IMR-90 (cell line): ENCODE data around the gene SPECC1L. TPM values are rescaled to one million over a fixed set of nuclear protein-coding genes. Genes with fewer than 3 reads are reported as not detected.
A peak's percentile ranks its signal among the peaks of the same experiment; 100 is the strongest.
"Not testable (repeated sequence)": the region's sequence is repeated elsewhere in the genome, so short reads cannot be mapped to it uniquely, and the experiment has no call there.

Experiments
- ATAC-seq: fragments of 200-7000 bp; cut with Tn5 transposase; 2 replicates; pipeline ENCODE4 v1.9.1; 2020; ENCODE audit warnings: low read depth, mild to moderate bottlenecking, moderate library complexity
- BruUV-seq: library from RNA; stranded (reverse); fragments of 400-500 nt; replicated peaks from 2 replicates; lab custom pipeline; 2021; lab: Mats Ljungman, UMichigan
- CTCF ChIA-PET: fragments of 300-600 bp; formaldehyde crosslinking; extraction: SDS; loops from one replicate; lab custom pipeline; 2021; ENCODE audit warnings: antibody characterized with exemption; lab: Yijun Ruan, JAX
- POLR2A ChIA-PET: fragments of 300-600 bp; sonication (Branson Sonifier 250); formaldehyde crosslinking; loops from one replicate; lab custom pipeline; 2022; ENCODE audit warnings: antibody characterized with exemption; ENCODE audit not compliant: unreplicated experiment; lab: Charles Lee
- DNase-seq: peaks from one replicate; pipeline ENCODE4 v3.0.0; 2013
- H2AFZ ChIP-seq: replicated peaks from 2 replicates; pipeline ENCODE3; 2013; ENCODE audit warnings: low read length, mild to moderate bottlenecking; ENCODE audit not compliant: poor library complexity
- H2AK5ac ChIP-seq: 2 replicates; pipeline ENCODE4 v1.6.1; 2013; ENCODE audit warnings: low read depth, low read length, inconsistent platforms
- H2AK9ac ChIP-seq: replicated peaks from 2 replicates; pipeline ENCODE3; 2013; ENCODE audit warnings: mild to moderate bottlenecking, low read depth, low read length, moderate library complexity; ENCODE audit not compliant: poor library complexity
- H2BK120ac ChIP-seq: 2 replicates; pipeline ENCODE4 v1.6.1; 2013; ENCODE audit warnings: low read depth, low read length, inconsistent platforms
- H2BK15ac ChIP-seq: 3 replicates; pipeline ENCODE4 v1.6.1; 2013; ENCODE audit warnings: low read depth, low read length, inconsistent platforms
- H2BK20ac ChIP-seq: 2 replicates; pipeline ENCODE4 v1.6.1; 2013; ENCODE audit warnings: low read depth, mild to moderate bottlenecking, inconsistent platforms, low read length, moderate library complexity
- H2BK5ac ChIP-seq: 2 replicates; pipeline ENCODE4 v1.6.1; 2013; ENCODE audit warnings: mild to moderate bottlenecking, low read depth, low read length, inconsistent platforms; ENCODE audit not compliant: poor library complexity, severe bottlenecking
- H3K14ac ChIP-seq: replicated peaks from 2 replicates; pipeline ENCODE4 v1.6.1; 2013; ENCODE audit warnings: low read depth, low read length, inconsistent platforms
- H3K18ac ChIP-seq: 2 replicates; pipeline ENCODE4 v1.6.1; 2013; ENCODE audit warnings: low read depth, low read length, control low read depth
- H3K23ac ChIP-seq: 2 replicates; pipeline ENCODE4 v1.6.1; 2013; ENCODE audit warnings: low read depth, low read length, inconsistent platforms
- H3K27ac ChIP-seq: 2 replicates; pipeline ENCODE4 v1.5.1; 2013; ENCODE audit warnings: mild to moderate bottlenecking, control low read depth, low read length; ENCODE audit not compliant: insufficient read depth
- H3K27me3 ChIP-seq: 2 replicates; pipeline ENCODE4 v1.6.1; 2013; ENCODE audit warnings: low read length; ENCODE audit not compliant: control insufficient read depth, insufficient read depth
- H3K36me3 ChIP-seq: 2 replicates; pipeline ENCODE4 v1.6.1; 2013; ENCODE audit warnings: low read length, mixed read lengths; ENCODE audit not compliant: control insufficient read depth, insufficient read depth
- H3K4ac ChIP-seq: 2 replicates; pipeline ENCODE4 v1.6.1; 2013; ENCODE audit warnings: low read depth, low read length, inconsistent platforms
- H3K4me1 ChIP-seq: 2 replicates; pipeline ENCODE4 v1.6.1; 2013; ENCODE audit warnings: low read length, mixed read lengths; ENCODE audit not compliant: control insufficient read depth, insufficient read depth
- H3K4me2 ChIP-seq: 2 replicates; pipeline ENCODE4 v1.6.1; 2013; ENCODE audit warnings: low read depth, mild to moderate bottlenecking, control low read depth, low read length, moderate library complexity
- H3K4me3 ChIP-seq: 2 replicates; pipeline ENCODE4 v1.5.1; 2013; ENCODE audit warnings: low read depth, mild to moderate bottlenecking, control low read depth, low read length, moderate library complexity; ENCODE audit not compliant: insufficient read depth
- H3K56ac ChIP-seq: 2 replicates; pipeline ENCODE4 v1.6.1; 2013; ENCODE audit warnings: low read length, inconsistent platforms; ENCODE audit not compliant: insufficient read depth; ENCODE audit errors: extremely low read depth
- H3K79me1 ChIP-seq, 2 experiments: 2 replicates each; pipeline ENCODE4 v1.6.1; 2013; ENCODE audit warnings: low read length in 2 of 2, inconsistent platforms in 1 of 2, low read depth in 1 of 2
- H3K9ac ChIP-seq: 2 replicates; pipeline ENCODE4 v1.6.1; 2013; ENCODE audit warnings: low read depth, low read length, control low read depth
- H3K9me1 ChIP-seq: 2 replicates; pipeline ENCODE4 v1.6.1; 2013; ENCODE audit warnings: low read length, inconsistent platforms; ENCODE audit not compliant: insufficient read depth
- H3K9me3 ChIP-seq: 2 replicates; pipeline ENCODE4 v1.6.1; 2013; ENCODE audit warnings: low read length; ENCODE audit not compliant: control insufficient read depth, insufficient read depth
- H4K20me1 ChIP-seq: 2 replicates; pipeline ENCODE4 v1.6.1; 2013; ENCODE audit warnings: low read length, inconsistent platforms; ENCODE audit not compliant: insufficient read depth
- H4K5ac ChIP-seq: 2 replicates; pipeline ENCODE4 v1.6.1; 2013; ENCODE audit warnings: mild to moderate bottlenecking, low read depth, low read length, control low read depth
- H4K8ac ChIP-seq, 2 experiments: 2 replicates each; pipeline ENCODE4 v1.6.1; 2013; ENCODE audit warnings: low read depth in 2 of 2, low read length in 2 of 2, control low read depth in 1 of 2, inconsistent platforms in 1 of 2
- H4K91ac ChIP-seq: 2 replicates; pipeline ENCODE4 v1.6.1; 2013; ENCODE audit warnings: low read depth, low read length, inconsistent platforms; ENCODE audit not compliant: insufficient read depth
- CEBPB ChIP-seq: IDR thresholded peaks from 2 replicates; pipeline ENCODE4 v1.6.1; 2012; ENCODE audit warnings: low read depth, low read length, improper control_type of control experiment
- MAZ ChIP-seq: IDR thresholded peaks from 2 replicates; pipeline ENCODE4 v1.6.1; 2012; ENCODE audit warnings: low read depth, mild to moderate bottlenecking, low read length, improper control_type of control experiment, moderate library complexity, borderline replicate concordance
- WGBS, 2 experiments: methylation state at CpG; one replicate each; pipeline versions ENCODE4 v1.1.5 to v1.1.7; 2013; ENCODE audit warnings: missing lambda C conversion rate in 2 of 2; ENCODE audit not compliant: insufficient read length in 1 of 2; ENCODE audit errors: extremely low coverage in 2 of 2; 5-methylcytosine and 5-hydroxymethylcytosine counted together
- dilution Hi-C: fragments of 300-500 bp; cut with HindIII; formaldehyde crosslinking; loops from one replicate; pipeline ENCODE4 v1.14.3; 2018; ENCODE audit warnings: low sequenced_read_pairs; ENCODE audit not compliant: unreplicated experiment
- in situ Hi-C: fragments of 300-500 bp; cut with MboI; formaldehyde crosslinking; loops from 3 replicates; pipeline ENCODE4 v1.14.3; 2019; ENCODE audit warnings: low sequenced_read_pairs, inconsistent platforms, mixed read lengths
- intact Hi-C: fragments of 100-400 bp; cut with micrococcal nuclease; formaldehyde crosslinking; loops from 2 replicates; pipeline ENCODE4 v1.10.0; 2022
- polyA plus RNA-seq, 3 experiments: library from polyadenylated mRNA; depleted of rRNA; stranded (reverse); fragments of >200 nt; gene quantifications; 2 replicates each; pipeline ENCODE4 v1.2.3, GENCODE V29; 2012; ENCODE audit warnings: low replicate concordance in 1 of 3
- total RNA-seq: library from RNA; depleted of rRNA; stranded (reverse); fragments of >200 nt; gene quantifications from 2 replicates; pipeline ENCODE4 v1.2.3, GENCODE V29; 2012

Gene SPECC1L
- total and polyA plus RNA-seq, 2 of the 4 experiments (the other 2 are of a cell fraction): 18.7 to 44.1 TPM

- CTCF ChIA-PET: interaction anchor here (1.0 kb wide), 1 partner anchor 57 kb away, joined by 3 read pairs; no protein-coding TSS in a partner anchor
- dilution Hi-C loops, POLR2A ChIA-PET, H3K4me3 ChIP-seq, ATAC-seq, BruUV-seq, H2AK9ac ChIP-seq, H3K9me3 ChIP-seq, in situ Hi-C loops, H3K27me3 ChIP-seq, H4K20me1 ChIP-seq, H3K36me3 ChIP-seq: not testable (repeated sequence)
- H3K4ac ChIP-seq: peak overlapping the region; percentile 98
- H3K9me1 ChIP-seq: peaks cover 12% of the 10 kb centered on the region
- H3K14ac ChIP-seq: peak overlapping the region; percentile 94
- peak overlapping the region; percentile 96 to 97 for H4K8ac ChIP-seq
- TF ChIP-seq CEBPB (0 out of 2 replicates have a peak, but pooled peaks have one; percentile 35), MAZ (peak; percentile 82; the same call in 1 of the 2 replicates)
- peak overlapping the region; percentile 93 for H3K23ac ChIP-seq
- intact Hi-C loops: loop anchor here (5.0 to 10.0 kb wide), 2 partner anchors 39 to 261 kb away; partner anchors contain the start of gene GSTT2
- H2BK120ac ChIP-seq: peak overlapping the region; percentile 97
- peak overlapping the region; percentile 76 for H2AFZ ChIP-seq
- peak overlapping the region; percentile 100 for H2AK5ac ChIP-seq
- peaks cover 0 to 23% of the 10 kb centered on the region in 2 experiments; a peak in 2 of 4 replicates for H3K79me1 ChIP-seq
- peak; percentile 75 for DNase-seq
- peak overlapping the region; percentile 98 for H3K18ac ChIP-seq
- H3K4me2 ChIP-seq: peak overlapping the region; percentile 3; the same call in 1 of the 2 replicates
- peak overlapping the region; percentile 92 for H2BK20ac ChIP-seq
- H2BK5ac ChIP-seq: peak overlapping the region; percentile 97
- peak overlapping the region; percentile 51; the same call in 1 of the 2 replicates for H3K56ac ChIP-seq
- peak overlapping the region; percentile 69 for H3K9ac ChIP-seq
- H3K27ac ChIP-seq: peak overlapping the region; percentile 97
- peak overlapping the region; percentile 98; the same call in 2 of the 3 replicates for H2BK15ac ChIP-seq
- peaks cover 39% of the 10 kb centered on the region for H3K4me1 ChIP-seq
- 71% methylated on average over 1 of the region's 18 CpGs; no CpG with 5 or more reads in 1 of the 2 experiments for WGBS, 2 experiments
- H4K5ac ChIP-seq: peak overlapping the region; percentile 90
- H4K91ac ChIP-seq: peak overlapping the region; percentile 98
Measured at GRCh38 chr22:24245584-24246561, 24.8 kb upstream of the SPECC1L start.
